Endothelial cell of umbilical vein (primary cell): ENCODE measurements around the gene TMEM169. TPM values are rescaled to one million over a fixed set of nuclear protein-coding genes. Genes with fewer than 3 reads are reported as not detected.
A peak's percentile ranks its signal among the peaks of the same experiment; 100 is the strongest.

Source experiments
- BruUV-seq: library from RNA; stranded (reverse); fragments of 400-500 nt; replicated peaks from 2 replicates; lab custom pipeline; 2021; lab: Mats Ljungman, UMichigan
- CTCF ChIA-PET: fragments of 300-600, 350-600 bp; sonication (Branson Sonifier 250); formaldehyde crosslinking; loops from one replicate; lab custom pipeline; 2021; ENCODE audit warnings: antibody characterized with exemption, inconsistent platforms; lab: Charles Lee
- POLR2A ChIA-PET: fragments of 300-600, 350-600 bp; sonication (Branson Sonifier 250); formaldehyde crosslinking; loops from one replicate; lab custom pipeline; 2021; ENCODE audit warnings: antibody characterized with exemption, inconsistent platforms; lab: Charles Lee
- DNase-seq: peaks from one replicate; pipeline ENCODE4 v3.0.0-alpha.2; 2011; ENCODE audit warnings: low read depth, low spot score
- FAIRE-seq: peaks from 2 replicates; lab custom pipeline; 2011; peaks lifted over from hg19 to GRCh38; lab: Jason Lieb, UNC
- H2AFZ ChIP-seq: 2 replicates; pipeline ENCODE4 v1.6.0; 2012; ENCODE audit warnings: low read depth, low read length, control low read depth, inconsistent platforms
- H3K27ac ChIP-seq: 2 replicates; pipeline ENCODE4 v1.5.1; 2011; ENCODE audit warnings: low read depth, mild to moderate bottlenecking, control low read depth, low read length, moderate library complexity; ENCODE audit not compliant: insufficient read depth
- H3K27me3 ChIP-seq, 2 experiments: 2 replicates each; pipeline versions ENCODE4 v1.6.0 to v1.6.1; 2011; ENCODE audit warnings: low read length in 2 of 2, mixed read lengths in 1 of 2; ENCODE audit not compliant: control insufficient read depth in 2 of 2, insufficient read depth in 2 of 2
- H3K36me3 ChIP-seq, 2 experiments: 2 replicates in 1 of 2; 3 replicates in 1 of 2; pipeline ENCODE4 v1.5.1; 2011; ENCODE audit warnings: low read length in 2 of 2, mild to moderate bottlenecking in 1 of 2, moderate library complexity in 1 of 2; ENCODE audit not compliant: control insufficient read depth in 2 of 2, insufficient read depth in 2 of 2; ENCODE audit errors: extremely low read depth in 1 of 2
- H3K4me1 ChIP-seq: 3 replicates; pipeline ENCODE4 v1.5.1; 2011; ENCODE audit warnings: mild to moderate bottlenecking, low read length; ENCODE audit not compliant: control insufficient read depth, insufficient read depth; ENCODE audit errors: extremely low read depth
- H3K4me2 ChIP-seq: 2 replicates; pipeline ENCODE4 v1.6.1; 2011; ENCODE audit warnings: low read length, control low read depth, mixed read lengths; ENCODE audit not compliant: insufficient read depth
- H3K4me3 ChIP-seq, 3 experiments: fragments of 200-600 bp in 1 of 3; sonication (generic), shearing (Covaris generic) in 1 of 3; replicated peaks in 1 of 3; 2 replicates each; pipeline ENCODE4 v1.5.1; 2011 to 2016; ENCODE audit warnings: control low read depth in 3 of 3, low read length in 3 of 3, mild to moderate bottlenecking in 2 of 3, inconsistent platforms in 1 of 3, low read depth in 1 of 3, moderate library complexity in 1 of 3; ENCODE audit not compliant: insufficient read depth in 1 of 3
- H3K79me2 ChIP-seq: 2 replicates; pipeline ENCODE4 v1.6.0; 2012; ENCODE audit warnings: low read length, inconsistent platforms; ENCODE audit not compliant: control insufficient read depth, insufficient read depth
- H3K9ac ChIP-seq: replicated peaks from 2 replicates; pipeline ENCODE3; 2011; ENCODE audit warnings: low read length, control low read depth; ENCODE audit not compliant: insufficient read depth; ENCODE audit errors: extremely low read depth
- H3K9me1 ChIP-seq: replicated peaks from 3 replicates; pipeline ENCODE4 v1.6.0; 2011; ENCODE audit warnings: mild to moderate bottlenecking, low read length; ENCODE audit not compliant: control insufficient read depth, insufficient read depth; ENCODE audit errors: extremely low read depth
- H3K9me3 ChIP-seq: replicated peaks from 2 replicates; pipeline ENCODE4 v1.5.1; 2012; ENCODE audit warnings: low read length, inconsistent platforms; ENCODE audit not compliant: control insufficient read depth, insufficient read depth
- H4K20me1 ChIP-seq: replicated peaks from 2 replicates; pipeline ENCODE3; 2011; ENCODE audit warnings: mild to moderate bottlenecking, low read length; ENCODE audit not compliant: control insufficient read depth, insufficient read depth; ENCODE audit errors: extremely low read depth
- EZH2 ChIP-seq: IDR thresholded peaks from 2 replicates; pipeline ENCODE4 v1.6.1; 2012; ENCODE audit warnings: borderline replicate concordance, low read depth, mild to moderate bottlenecking, moderate library complexity, low read length, inconsistent platforms; ENCODE audit not compliant: severe bottlenecking
- GATA2 ChIP-seq: IDR thresholded peaks from 2 replicates; pipeline ENCODE4 v1.7.0; 2011; ENCODE audit warnings: low read depth, mild to moderate bottlenecking, moderate library complexity, mixed read lengths, low read length; ENCODE audit not compliant: insufficient read length, insufficient read depth
- JUN ChIP-seq: IDR thresholded peaks from 2 replicates; pipeline ENCODE4 v1.6.1; 2011; ENCODE audit warnings: borderline replicate concordance, low read depth; ENCODE audit not compliant: insufficient read length, insufficient read depth
- POLR2A ChIP-seq: IDR thresholded peaks from 2 replicates; pipeline ENCODE4 v1.6.1; 2012; ENCODE audit warnings: low read depth, mild to moderate bottlenecking, control low read depth, low read length
- dilution Hi-C: fragments of 300-500 bp; cut with MboI; formaldehyde crosslinking; loops from one replicate; pipeline ENCODE4 v1.15.0; 2019; ENCODE audit warnings: low sequenced_read_pairs; ENCODE audit not compliant: extremely low pct_ligation_motif_present
- intact Hi-C: fragments of 100-400 bp; cut with micrococcal nuclease; formaldehyde crosslinking; loops from one replicate; pipeline ENCODE4 v1.10.0; 2022
- polyA plus RNA-seq, 4 experiments: library from polyadenylated mRNA; depleted of rRNA in 3 of 4; stranded (reverse) in 3 of 4; unstranded in 1 of 4; fragments of >200 nt; gene quantifications; 2 replicates each; pipeline versions ENCODE4 v1.2.1 to v1.2.3, GENCODE V29; 2011 to 2012; ENCODE audit warnings: missing spikeins in 1 of 4
- total RNA-seq: library from RNA; stranded (reverse); gene quantifications from 2 replicates; pipeline ENCODE4 v1.2.3, GENCODE V29; 2021
- TF ChIP-seq, protein P1 (sequence below), 2 donors: IDR thresholded peaks; 1 replicate in 1 of 2; 2 replicates in 1 of 2; pipeline ENCODE4 v1.5.1; 2011; ENCODE audit warnings: low read length in 2 of 2, mild to moderate bottlenecking in 2 of 2, moderate library complexity in 2 of 2, control low read depth in 1 of 2, inconsistent platforms in 1 of 2, low read depth in 1 of 2; ENCODE audit not compliant: insufficient read depth in 1 of 2; ENCODE audit errors: extremely low read depth in 1 of 2

TMEM169 gene
- total and polyA plus RNA-seq, 2 donors (not counting 3 experiments of a cell fraction or from before 2014, with no cell fraction given) = 0.20 TPM; not detected in 1

DNA sequence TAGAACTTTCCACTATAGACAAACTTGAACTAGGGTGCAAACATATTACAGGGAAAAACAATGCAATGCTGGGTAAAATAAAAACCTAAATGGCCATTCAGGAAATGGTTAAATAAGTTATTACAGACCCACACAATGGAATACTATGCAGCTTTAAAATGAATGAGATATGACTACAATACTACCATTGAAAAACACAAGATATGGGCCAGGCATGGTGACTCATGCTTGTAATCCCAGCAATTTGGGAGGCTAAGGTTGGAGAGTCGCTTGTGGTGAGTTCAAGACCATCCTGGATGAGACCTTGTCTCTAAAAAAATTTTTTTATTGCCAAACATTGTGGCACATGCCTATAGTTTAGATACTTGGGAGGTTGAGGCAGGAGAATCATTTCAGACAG, 6.9 kb upstream of the TMEM169 start:
- H3K27me3 ChIP-seq = no peaks in the 10 kb centered on the region
- DNase-seq (no peak), FAIRE-seq (peak; percentile 38)
- dilution Hi-C loops (no loop called here), intact Hi-C loops (no loop called here)
- no TSS peak for BruUV-seq
- H3K27ac ChIP-seq = no peak overlapping the region
- TF ChIP-seq GATA2 (no peak), EZH2 (no peak), POLR2A (no peak), JUN (no peak)
- TF ChIP-seq, protein P1, sequence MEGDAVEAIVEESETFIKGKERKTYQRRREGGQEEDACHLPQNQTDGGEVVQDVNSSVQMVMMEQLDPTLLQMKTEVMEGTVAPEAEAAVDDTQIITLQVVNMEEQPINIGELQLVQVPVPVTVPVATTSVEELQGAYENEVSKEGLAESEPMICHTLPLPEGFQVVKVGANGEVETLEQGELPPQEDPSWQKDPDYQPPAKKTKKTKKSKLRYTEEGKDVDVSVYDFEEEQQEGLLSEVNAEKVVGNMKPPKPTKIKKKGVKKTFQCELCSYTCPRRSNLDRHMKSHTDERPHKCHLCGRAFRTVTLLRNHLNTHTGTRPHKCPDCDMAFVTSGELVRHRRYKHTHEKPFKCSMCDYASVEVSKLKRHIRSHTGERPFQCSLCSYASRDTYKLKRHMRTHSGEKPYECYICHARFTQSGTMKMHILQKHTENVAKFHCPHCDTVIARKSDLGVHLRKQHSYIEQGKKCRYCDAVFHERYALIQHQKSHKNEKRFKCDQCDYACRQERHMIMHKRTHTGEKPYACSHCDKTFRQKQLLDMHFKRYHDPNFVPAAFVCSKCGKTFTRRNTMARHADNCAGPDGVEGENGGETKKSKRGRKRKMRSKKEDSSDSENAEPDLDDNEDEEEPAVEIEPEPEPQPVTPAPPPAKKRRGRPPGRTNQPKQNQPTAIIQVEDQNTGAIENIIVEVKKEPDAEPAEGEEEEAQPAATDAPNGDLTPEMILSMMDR (IDR thresholded peaks at IDR 0.05; ENCODE audit: extremely low read depth in 1 of 2, insufficient read depth in 1 of 2, low read depth in 1 of 2, low read length in 2 of 2) = no peak
- H3K79me2 ChIP-seq = no peaks in the 10 kb centered on the region
- no peak overlapping the region for H2AFZ ChIP-seq
- no peaks in the 10 kb centered on the region for H3K9me1 ChIP-seq
- ChIA-PET POLR2A (no interaction called here), CTCF (no interaction called here)
- H3K9ac ChIP-seq = no peak overlapping the region
- no peaks in the 10 kb centered on the region for H3K9me3 ChIP-seq
- H3K4me3 ChIP-seq = no peak overlapping the region
- H3K4me2 ChIP-seq = no peak overlapping the region
- no peaks in the 10 kb centered on the region for H4K20me1 ChIP-seq
- no peaks in the 10 kb centered on the region for H3K36me3 ChIP-seq
- no peaks in the 10 kb centered on the region for H3K4me1 ChIP-seq
